Osteocyte (in vitro differentiated cells): Measurements from ENCODE around the gene DAPK2. TPM values are rescaled to one million over a fixed set of nuclear protein-coding genes. Genes with fewer than 3 reads are reported as not detected.

Experiments
- DNase-seq: peaks from one replicate; pipeline ENCODE4 v3.0.0; 2021; ENCODE audit warnings: mixed read lengths; ENCODE audit not compliant: unreplicated experiment; ENCODE audit errors: extremely low spot score
- H3K27ac Mint-ChIP-seq: one replicate; pipeline ENCODE4 v1.8.0; 2021; ENCODE audit warnings: mild to moderate bottlenecking, mixed read lengths; ENCODE audit not compliant: unreplicated experiment
- H3K27me3 Mint-ChIP-seq: one replicate; pipeline ENCODE4 v1.8.0; 2021; ENCODE audit warnings: mixed read lengths; ENCODE audit not compliant: unreplicated experiment
- H3K36me3 Mint-ChIP-seq: one replicate; pipeline ENCODE4 v1.8.0; 2021; ENCODE audit warnings: mixed read lengths; ENCODE audit not compliant: unreplicated experiment
- H3K4me1 Mint-ChIP-seq: one replicate; pipeline ENCODE4 v1.8.0; 2021; ENCODE audit warnings: mixed read lengths; ENCODE audit not compliant: unreplicated experiment
- H3K4me3 Mint-ChIP-seq: one replicate; pipeline ENCODE4 v1.8.0; 2021; ENCODE audit warnings: mild to moderate bottlenecking, moderate library complexity, mixed read lengths; ENCODE audit not compliant: unreplicated experiment
- H3K9me3 Mint-ChIP-seq: one replicate; pipeline ENCODE4 v1.8.0; 2021; ENCODE audit warnings: mixed read lengths; ENCODE audit not compliant: unreplicated experiment
- total RNA-seq: library from RNA; stranded (reverse); gene quantifications from 2 replicates; pipeline ENCODE4 v1.2.1, GENCODE V29; 2021
- TF ChIP-seq, protein P1 (sequence below): fragments of 200-600 bp; sonication (generic); IDR thresholded peaks from 2 replicates; pipeline ENCODE4 v1.5.0; 2021; ENCODE audit warnings: antibody characterized with exemption, mild to moderate bottlenecking, moderate library complexity

Gene DAPK2
- total RNA-seq, 1 donor from 2014 or later = 17.6 TPM

- no peak overlapping the region for H3K4me3 Mint-ChIP-seq
- no peaks in the 10 kb centered on the region for H3K27me3 Mint-ChIP-seq
- H3K9me3 Mint-ChIP-seq = no peaks in the 10 kb centered on the region
- TF ChIP-seq, protein P1, sequence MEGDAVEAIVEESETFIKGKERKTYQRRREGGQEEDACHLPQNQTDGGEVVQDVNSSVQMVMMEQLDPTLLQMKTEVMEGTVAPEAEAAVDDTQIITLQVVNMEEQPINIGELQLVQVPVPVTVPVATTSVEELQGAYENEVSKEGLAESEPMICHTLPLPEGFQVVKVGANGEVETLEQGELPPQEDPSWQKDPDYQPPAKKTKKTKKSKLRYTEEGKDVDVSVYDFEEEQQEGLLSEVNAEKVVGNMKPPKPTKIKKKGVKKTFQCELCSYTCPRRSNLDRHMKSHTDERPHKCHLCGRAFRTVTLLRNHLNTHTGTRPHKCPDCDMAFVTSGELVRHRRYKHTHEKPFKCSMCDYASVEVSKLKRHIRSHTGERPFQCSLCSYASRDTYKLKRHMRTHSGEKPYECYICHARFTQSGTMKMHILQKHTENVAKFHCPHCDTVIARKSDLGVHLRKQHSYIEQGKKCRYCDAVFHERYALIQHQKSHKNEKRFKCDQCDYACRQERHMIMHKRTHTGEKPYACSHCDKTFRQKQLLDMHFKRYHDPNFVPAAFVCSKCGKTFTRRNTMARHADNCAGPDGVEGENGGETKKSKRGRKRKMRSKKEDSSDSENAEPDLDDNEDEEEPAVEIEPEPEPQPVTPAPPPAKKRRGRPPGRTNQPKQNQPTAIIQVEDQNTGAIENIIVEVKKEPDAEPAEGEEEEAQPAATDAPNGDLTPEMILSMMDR = no peak
- no peaks in the 10 kb centered on the region for H3K36me3 Mint-ChIP-seq
- no peak for DNase-seq
- no peaks in the 10 kb centered on the region for H3K4me1 Mint-ChIP-seq
- H3K27ac Mint-ChIP-seq = no peak overlapping the region
Measured at GRCh38 chr15:63874616-63875015, 171.7 kb downstream of the DAPK2 start.

DNA sequence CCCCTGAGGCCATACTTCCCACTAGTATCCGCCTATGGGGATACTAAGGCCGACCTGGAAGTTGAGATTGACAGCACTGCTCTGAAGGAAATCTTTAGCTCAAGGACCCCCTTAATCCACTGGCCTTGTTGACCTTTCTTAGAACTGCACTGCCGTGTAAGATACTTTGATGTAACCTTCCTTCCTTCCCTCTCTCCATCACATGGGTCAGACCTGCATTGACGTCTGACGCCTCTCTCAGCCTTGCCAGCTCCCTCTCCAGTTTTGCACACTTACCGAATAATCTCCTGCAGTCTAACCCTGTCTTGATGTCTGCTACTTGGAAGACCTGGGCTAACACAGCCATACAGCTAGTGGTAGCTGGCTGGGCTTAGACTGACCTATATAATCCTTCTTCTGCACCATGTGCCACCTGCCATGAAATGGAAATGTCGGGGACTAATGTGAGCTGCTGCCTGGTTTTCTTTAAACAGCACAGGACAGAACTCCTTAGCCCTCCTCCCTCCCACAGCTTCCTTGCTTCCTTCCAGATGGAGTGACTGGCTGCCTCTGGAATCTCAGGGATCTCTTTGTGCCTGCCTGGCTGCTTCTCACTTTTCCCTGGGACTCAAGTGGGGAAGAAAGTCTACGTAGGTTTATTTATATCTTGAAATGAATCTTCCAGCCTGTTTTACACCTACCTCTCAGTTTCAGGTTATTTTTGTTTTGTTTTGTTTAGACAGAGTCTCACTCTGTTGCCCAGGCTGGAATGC, 173.3 kb downstream of the DAPK2 start:
- H3K4me1 Mint-ChIP-seq = no peaks in the 10 kb centered on the region
- DNase-seq = no peak

DNA sequence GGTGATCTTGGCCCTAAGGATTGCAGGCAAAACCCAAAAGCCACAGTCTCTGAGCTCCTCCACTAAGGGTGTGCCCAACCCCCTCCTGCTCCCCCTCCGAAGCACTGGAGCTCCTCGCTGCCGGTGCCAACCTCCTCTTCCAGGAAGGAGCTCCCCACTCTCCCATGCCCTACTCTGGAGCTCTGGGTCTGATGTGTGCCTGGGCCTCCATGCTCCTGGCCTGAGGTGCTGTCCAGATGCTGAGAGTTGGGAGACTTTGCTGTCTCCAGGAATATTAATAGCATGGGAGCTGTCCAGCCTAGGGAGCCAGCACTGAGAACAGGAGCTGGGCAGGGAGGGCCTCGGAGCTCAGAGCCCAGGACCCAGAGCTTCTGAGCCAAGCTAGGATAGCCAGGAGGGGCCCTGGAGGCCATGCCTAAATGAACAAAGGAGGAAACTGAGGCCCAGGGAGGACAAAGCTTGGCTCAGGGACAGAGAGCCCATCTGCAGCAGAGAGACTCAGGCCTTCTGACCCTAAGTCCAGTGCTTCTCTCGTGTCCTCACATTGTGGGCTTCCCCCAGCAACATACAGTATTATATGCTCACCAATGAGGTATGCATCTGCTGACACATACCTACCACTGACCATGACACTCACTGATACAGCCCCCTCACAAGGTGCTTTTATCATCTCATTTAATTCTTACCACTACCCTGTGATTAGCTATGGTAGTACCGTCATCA, 175.6 kb downstream of the DAPK2 start:
- no peaks in the 10 kb centered on the region for H3K27me3 Mint-ChIP-seq
- TF ChIP-seq, protein P1 = no peak
- DNase-seq = peak; percentile 87
- no peaks in the 10 kb centered on the region for H3K36me3 Mint-ChIP-seq
- no peaks in the 10 kb centered on the region for H3K4me1 Mint-ChIP-seq
- H3K4me3 Mint-ChIP-seq = no peak overlapping the region
- no peak overlapping the region for H3K27ac Mint-ChIP-seq
- no peaks in the 10 kb centered on the region for H3K9me3 Mint-ChIP-seq

More for the DNA sequence above, 173.3 kb downstream of the DAPK2 start:
- no peak overlapping the region for H3K4me3 Mint-ChIP-seq
- H3K36me3 Mint-ChIP-seq = no peaks in the 10 kb centered on the region
- no peaks in the 10 kb centered on the region for H3K9me3 Mint-ChIP-seq
- TF ChIP-seq, protein P1 = no peak
- no peaks in the 10 kb centered on the region for H3K27me3 Mint-ChIP-seq
- no peak overlapping the region for H3K27ac Mint-ChIP-seq

- DNase-seq = no peak
- H3K4me3 Mint-ChIP-seq = no peak overlapping the region
- TF ChIP-seq, protein P1 = no peak
- no peaks in the 10 kb centered on the region for H3K27me3 Mint-ChIP-seq
- no peaks in the 10 kb centered on the region for H3K9me3 Mint-ChIP-seq
- H3K36me3 Mint-ChIP-seq = no peaks in the 10 kb centered on the region
- no peaks in the 10 kb centered on the region for H3K4me1 Mint-ChIP-seq
- H3K27ac Mint-ChIP-seq = no peak overlapping the region
Measured at GRCh38 chr15:63870043-63870394, 176.3 kb downstream of the DAPK2 start.

- TF ChIP-seq, protein P1 = no peak
- no peaks in the 10 kb centered on the region for H3K27me3 Mint-ChIP-seq
- H3K9me3 Mint-ChIP-seq = no peaks in the 10 kb centered on the region
- H3K36me3 Mint-ChIP-seq = no peaks in the 10 kb centered on the region
- no peak overlapping the region for H3K27ac Mint-ChIP-seq
- no peak overlapping the region for H3K4me3 Mint-ChIP-seq
- no peaks in the 10 kb centered on the region for H3K4me1 Mint-ChIP-seq
- no peak for DNase-seq
Measured at GRCh38 chr15:63869371-63870042, 176.8 kb downstream of the DAPK2 start.
